H1 (cell line): ENCODE data around the gene IQCN. TPM values are rescaled to one million over a fixed set of nuclear protein-coding genes. Genes with fewer than 3 reads are reported as not detected.

Experiments used
- polyA plus RNA-seq, 7 experiments: library from polyadenylated mRNA; depleted of rRNA in 3 of 7; stranded (reverse) in 5 of 7; unstranded in 2 of 7; fragments of >200 nt in 5 of 7; fragments of 200-250 nt in 2 of 7; gene quantifications; 1 replicate in 5 of 7; 2 replicates in 1 of 7; 4 replicates in 1 of 7; pipeline versions ENCODE4 v1.2.1 to v1.2.3, GENCODE V29; 2011 to 2013; ENCODE audit warnings: missing spikeins in 2 of 7, mixed read lengths in 2 of 7
- total RNA-seq: library from RNA; stranded (reverse); fragmentation: NEBNext Ultra II Directional; extraction: Animal tissue kit (Norgen Biotek cat#: 25700); gene quantifications from 2 replicates; pipeline ENCODE4 v1.2.1, GENCODE V29; 2021
- TF ChIP-seq, protein P1 (sequence below): IDR thresholded peaks from 2 replicates; pipeline ENCODE4 v1.6.1; 2012; ENCODE audit warnings: low read length, inconsistent platforms

IQCN gene
- total and polyA plus RNA-seq, 2 of the 8 experiments (the other 6 are each of a cell fraction or from before 2014, with no cell fraction given), result 0.36 to 1.0 TPM

DNA sequence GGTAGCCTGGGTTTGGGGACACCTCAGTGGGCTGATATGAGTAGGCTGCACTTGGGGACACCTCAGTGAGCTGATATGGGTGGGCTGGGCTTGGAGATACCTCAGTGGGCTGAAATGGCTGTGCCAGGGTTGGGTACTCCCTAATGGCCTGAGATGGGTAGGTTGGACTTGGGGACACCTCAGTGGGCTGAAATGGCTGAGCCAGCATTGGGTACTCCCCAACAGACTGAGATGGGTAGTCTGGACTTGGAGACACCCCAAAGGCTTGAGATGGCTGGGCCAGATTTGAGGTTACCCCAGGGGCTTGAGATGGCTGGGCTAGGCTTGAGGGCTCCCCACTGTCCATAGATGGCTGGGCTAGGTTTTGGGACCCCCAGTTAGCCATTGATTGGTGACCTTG, 12.1 kb downstream of the IQCN start (continued):
- TF ChIP-seq, protein P1, sequence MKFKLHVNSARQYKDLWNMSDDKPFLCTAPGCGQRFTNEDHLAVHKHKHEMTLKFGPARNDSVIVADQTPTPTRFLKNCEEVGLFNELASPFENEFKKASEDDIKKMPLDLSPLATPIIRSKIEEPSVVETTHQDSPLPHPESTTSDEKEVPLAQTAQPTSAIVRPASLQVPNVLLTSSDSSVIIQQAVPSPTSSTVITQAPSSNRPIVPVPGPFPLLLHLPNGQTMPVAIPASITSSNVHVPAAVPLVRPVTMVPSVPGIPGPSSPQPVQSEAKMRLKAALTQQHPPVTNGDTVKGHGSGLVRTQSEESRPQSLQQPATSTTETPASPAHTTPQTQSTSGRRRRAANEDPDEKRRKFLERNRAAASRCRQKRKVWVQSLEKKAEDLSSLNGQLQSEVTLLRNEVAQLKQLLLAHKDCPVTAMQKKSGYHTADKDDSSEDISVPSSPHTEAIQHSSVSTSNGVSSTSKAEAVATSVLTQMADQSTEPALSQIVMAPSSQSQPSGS, result no peak
- TF ChIP-seq, all 59 proteins: peak for 0
